Measurements from ENCODE around the gene BRD4.

BRD4 gene

DNA sequence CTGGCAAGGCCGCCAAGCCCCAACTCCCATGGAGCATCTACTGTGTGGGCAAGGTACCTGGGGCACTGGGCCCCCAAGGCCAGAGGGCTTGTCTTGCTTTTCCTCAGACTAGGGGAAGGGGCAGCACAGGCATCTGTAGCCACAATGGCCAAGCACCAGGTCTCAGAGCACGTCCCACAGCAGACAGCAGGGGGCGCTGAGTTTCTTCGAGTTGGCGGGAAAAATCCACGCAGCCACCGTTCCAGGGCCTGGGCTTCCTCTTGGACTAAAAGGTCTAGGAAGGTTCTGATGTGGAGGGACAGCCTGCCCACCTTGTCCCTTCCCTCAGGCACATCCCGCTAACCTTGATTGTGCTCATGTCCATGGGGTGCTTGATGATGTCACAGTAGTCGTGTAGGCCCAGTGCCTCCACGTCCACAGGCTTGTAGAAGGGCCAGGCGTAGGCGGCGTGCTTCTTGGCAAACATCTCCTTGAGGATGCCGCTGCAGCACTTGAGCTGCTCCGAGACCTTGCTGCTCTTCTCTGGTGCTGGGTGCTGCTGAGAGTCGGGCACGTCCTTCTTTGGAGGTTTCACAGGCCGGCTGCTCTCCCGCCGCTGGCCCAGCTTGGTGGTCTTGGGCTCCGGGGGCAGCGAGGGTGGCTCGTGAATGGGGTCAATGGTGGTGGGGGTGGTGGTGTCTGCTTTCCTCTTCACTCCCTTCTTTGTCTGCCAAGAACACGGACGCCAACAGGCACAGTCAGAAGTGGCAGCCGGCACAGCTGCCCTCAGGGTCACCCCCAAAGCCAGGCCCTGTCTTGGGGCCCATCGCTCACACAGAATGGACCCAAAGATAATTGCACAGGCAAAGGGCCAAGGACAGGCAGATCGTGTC is 68.0 kb downstream of the BRD4 start:
- peak; percentile 36 to 77 (median 59) for DNase-seq

DNA sequence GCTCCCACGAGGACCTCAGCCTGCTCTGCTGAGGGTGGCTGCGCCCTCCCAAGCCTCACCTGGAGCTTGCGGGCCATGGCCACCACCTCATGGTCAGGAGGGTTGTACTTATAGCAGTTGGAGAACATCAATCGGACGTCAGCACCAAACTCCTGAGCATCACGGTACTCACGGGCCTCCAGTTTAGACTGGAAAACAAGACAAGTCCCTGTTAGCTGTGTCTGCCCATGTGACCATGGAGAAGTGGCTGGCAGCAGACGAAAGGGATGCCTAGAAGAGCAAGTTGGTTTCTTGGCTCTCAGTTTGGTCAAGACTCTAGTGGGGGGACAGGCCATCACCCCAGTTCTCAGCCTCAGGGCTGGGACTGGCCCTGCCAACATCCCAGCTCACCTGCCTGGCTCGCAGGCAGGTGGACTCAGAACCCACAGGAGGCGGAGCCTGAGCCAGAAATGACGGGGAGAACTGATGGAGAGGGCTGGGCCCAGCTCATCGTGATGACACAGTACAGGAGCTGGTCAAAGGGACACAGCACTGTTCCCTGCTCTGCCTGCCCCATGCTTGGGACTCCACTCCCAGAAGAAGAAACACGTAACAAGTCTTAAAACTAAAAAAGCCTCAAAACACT is 68.9 kb downstream of the BRD4 start:
- DNase-seq = no peak

DNA sequence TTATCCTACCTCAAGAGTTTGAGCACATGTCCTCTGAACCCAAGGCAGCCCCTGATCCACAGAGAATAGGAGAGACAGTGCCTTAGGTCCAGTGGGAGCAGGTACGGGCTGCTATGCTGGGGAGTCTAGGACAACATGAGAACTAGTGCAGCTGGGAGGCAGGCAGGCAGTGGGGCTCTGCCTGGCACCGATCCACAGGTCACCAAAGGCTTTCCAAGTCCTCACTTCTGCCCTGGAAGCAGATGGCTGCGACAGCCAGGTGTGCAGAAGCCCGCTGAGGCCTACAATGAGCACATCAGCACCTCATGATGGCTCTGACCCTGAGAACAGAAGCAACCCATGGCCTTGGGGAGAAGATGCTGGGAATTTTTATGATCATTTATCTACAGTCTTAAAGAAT is 70.3 kb downstream of the BRD4 start:
- DNase-seq = no peak

DNA sequence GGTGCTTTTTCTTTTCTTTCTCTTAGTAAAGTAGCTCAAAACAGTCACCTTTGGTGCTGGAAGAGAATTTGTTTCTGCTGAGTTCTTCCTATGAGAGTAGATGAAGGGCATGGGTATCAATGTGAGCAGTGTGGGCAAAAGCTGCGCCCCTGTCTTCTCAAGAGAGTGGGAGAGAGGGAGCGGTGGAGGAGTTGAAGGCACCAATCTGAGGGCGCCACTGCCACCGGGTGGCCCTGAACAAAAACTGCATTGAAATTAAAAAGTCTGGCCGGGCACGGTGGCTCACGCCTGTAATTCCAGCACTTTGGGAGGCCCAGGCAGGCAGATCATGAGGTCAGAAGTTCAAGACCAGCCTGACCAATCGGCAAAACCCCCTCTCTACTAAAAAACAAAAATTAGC is 71.4 kb downstream of the BRD4 start:
- no peak for DNase-seq

DNA sequence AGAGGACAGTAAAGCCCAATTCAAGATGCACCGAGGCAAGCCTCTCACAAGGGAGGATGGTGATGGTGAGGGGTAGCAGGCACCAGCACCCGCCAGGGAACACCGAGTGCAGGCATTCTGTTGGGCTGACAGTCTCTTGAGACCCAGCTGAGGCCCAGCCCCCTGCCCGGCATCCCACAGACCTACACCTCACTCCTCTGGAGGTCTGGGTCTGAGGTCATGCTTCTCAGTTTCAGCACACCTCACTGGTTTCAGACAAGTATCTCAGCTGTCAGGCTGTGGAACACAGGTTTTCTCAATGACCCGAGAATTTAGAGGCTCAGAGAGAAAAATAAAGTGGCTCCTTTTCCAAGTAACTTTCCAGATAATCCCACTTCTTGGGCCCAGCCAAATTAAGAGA is 72.4 kb downstream of the BRD4 start:
- no peak for DNase-seq

DNA sequence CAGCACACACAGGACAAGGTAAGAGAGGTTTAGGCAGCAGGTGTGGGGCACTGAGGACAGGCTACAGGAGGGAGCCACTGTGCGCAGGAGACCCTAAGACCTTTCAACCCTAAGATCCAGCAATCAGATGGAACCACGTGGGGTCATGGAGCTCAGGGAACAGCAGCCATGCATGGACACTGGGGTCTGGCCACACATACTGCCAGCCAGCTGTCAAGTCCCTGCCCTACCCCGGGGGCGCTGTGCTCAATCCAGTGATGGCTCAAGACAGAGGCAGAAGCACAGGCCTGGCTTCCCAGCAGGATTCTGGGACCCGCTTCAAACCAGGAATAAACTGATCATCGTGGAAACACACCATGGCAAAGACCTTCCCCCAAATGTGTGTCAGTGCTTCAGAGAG is 74.6 kb downstream of the BRD4 start:
- DNase-seq = no peak

DNA sequence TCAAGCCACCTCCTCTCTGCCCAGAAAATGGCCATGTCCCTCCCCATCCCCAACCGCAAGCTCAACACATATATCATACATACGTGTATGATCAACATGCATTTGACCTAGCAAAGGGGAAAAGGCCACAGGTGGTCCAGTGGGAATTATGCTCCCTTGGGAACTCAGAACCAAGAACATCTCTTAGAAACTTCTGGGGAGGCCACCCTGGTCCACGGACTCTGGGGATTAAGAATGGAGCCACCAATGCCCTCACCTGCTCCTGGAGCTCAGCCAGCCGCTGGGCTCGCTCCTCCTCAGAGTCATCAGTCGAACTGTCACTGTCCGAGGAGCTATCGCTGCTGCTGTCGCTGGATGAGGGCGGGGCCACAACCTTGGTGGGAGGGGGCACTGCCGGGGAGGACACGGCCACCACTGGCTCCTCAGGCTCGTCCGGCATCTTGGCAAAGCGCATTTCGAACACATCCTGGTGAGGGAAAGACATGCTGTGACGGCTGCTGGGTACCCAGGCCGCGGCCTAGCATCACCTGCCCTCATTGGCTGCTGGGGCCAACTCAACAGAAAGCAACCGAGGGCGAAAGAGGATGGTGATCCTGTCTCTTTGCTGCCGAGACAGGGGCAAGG is 75.5 kb downstream of the BRD4 start:
- no peak for DNase-seq

DNA sequence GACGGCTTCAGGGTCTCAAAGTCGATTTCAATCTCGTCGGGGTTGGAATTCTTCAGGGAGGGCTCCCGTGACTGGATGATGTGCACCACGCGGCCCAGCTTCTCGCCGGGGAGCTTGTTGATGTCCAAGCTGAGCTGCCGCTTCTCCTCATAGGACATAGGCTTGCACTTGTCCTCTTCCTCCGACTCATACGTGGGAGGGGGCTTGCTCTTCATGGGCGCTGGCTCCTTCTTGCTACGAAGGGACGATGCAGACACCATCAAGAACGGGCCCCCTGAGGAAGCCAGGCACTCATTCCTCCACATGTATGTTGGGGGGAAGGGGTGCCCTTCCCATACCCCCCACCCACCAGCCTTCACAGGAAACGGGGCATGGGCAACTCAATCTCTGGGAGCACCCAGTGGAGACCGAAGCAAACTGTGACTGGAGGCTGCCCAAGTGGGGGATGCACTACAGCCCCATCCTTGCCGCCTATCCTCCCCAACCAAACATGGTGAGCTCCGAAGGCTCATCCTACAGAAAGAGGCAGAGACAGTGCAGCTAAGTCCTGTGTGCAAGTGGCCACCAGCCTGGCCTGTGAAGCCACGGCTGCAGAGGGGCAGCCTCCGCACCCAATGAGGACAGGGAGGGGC is 76.9 kb downstream of the BRD4 start:
- DNase-seq = no peak

DNA sequence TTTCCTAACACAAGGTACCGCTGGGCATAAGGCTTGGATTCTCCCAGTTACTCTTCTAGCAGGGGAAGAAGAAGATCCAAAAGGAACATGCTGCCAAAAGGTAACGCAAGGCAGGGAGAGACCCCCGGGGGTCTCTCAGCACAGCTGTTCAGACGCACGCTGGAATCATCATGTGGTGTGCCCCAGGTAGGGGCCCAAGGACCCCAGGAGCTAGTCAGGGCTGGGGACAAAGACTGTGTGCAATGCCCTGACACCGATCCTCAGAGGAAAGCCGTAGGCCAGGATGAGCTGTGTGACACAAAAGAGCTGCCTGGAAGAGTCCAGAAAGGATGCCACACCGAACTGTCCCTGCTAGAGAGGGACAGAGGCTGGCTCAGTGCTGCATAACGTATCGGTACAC is 77.8 kb downstream of the BRD4 start:
- DNase-seq = no peak

DNA sequence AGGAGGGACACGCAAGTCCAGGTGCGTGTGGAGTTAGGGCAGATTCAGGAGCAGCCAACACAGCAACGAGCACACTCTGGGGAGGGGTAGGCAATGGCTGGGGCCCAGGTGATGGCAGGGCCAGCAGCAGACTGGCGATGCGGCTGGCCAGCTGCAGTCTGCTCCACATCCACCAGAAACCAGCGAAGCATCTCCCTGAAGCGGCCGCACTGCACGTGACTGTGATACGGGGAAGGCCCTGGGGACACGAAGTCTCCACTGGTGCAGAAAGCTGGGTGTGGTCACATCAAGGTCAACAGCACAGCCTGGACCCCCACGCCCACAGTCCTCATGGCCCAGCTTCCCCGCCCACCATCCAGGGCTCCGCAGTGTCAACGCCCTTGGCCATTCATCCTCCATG is 78.8 kb downstream of the BRD4 start:
- DNase-seq = no peak

DNA sequence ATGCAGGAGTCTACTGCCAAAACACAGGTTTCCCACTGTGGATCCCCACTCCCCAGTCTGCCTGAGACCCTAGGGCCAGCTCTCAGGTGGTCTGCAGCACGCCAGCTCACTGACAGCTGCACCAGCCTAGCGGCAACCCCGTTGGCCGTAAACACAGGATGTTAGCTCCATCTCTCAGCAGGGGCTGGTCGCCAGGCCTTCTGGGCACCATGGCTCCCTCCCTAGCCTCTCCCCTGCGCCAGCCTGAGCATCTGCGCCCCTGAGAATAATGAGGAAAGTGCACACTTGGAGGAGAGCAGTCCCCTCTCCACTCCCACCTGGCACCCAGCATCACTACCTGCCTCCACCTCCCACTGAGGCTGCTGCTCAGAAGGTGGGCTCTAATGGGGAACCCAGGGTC is 79.3 kb downstream of the BRD4 start:
- DNase-seq = no peak

DNA sequence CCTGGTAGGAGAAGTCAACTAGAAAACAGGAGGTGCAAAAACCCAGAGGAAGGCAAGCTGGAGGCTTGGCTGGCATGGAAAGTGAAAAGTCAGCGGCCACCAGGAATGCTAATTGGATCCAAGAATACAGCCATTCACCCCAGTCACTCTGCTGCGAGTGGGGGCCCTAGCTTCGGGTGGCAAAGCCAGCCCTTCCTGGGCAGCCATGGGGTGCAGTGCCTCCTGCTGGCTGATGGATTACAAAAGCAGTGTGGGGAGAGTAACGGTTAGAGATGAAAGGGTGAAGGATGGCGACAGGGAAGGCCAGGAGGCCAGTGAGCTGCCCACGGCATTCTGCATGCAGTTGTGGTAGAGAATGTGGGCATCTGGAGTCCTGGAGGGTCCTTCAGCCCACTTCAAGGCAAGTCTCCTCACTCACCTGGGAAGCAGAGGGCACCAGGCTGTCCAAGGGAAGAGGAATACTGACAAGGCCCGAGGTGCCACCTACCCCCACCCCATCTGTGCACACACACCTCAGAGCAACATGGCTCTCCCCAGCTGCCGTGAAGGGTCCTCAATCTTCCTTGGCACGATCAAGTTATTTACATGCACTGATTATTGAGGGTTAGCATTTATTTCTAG is 79.8 kb downstream of the BRD4 start:
- DNase-seq = no peak

DNA sequence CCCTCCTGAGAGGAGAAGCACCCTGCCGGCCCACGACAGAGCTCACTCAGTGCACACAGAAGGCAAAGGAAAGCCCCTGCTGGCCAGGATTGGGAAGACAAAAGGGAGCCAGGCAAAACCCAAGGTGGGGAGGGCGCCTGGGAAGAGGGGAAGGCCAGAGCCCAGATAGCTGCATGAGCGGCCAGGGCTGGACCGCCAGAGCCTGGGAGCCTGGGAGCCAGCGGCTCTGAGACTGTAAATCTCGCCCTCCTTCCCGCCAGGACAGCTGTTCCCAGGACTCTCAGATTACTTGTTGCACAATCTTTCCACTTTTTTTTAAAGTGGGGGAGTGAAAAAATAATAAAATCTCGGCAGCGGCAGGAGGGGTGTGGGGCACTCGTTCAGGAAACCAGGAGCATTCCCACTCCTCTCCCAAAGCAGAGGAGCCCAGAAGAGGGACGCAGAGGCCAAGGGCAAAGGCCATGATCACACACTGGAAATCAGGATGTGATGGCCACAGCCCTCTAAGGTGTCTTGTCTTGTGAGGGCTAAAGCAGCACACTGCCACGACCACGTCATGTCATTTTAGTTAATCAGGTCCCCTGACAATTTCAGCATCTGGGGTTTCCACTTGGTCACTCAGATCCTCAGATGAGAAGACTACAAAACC is 80.5 kb downstream of the BRD4 start:
- no peak for DNase-seq

DNA sequence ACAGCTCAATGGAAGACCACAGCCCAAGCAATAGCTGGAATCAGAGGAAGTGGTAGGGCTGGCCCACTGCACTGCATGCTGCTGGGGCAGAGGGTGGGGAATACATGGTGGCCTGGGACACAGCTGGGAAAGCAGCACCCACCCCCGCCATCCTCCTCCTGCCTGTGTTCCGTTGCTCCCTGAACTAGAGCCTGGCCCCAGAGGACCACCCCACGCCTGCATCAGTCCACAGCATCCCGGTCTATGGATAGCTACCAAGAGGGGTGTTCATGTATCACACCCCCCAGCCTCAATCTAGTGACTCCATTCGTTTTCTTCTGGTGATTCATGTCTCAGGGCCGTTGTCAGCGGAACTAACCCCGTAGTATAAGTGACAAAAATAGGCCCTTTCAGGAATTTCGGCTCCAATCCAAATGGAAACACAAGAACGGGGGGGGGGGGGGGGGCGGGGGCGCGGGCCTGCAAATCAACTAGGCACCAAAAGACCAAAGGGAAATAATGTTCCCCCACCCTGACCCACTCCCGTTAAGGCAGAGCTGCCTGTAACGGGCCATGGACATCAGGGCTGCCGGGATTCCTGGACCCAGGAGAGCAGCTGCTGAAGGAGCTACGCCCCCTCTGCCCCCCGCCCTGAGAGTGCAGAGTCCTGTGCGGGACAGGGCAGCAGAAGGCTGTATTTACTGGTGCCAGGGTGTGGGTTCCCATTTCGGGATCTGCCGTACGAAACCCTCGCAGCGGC is 81.2 kb downstream of the BRD4 start:
- no peak for DNase-seq

DNA sequence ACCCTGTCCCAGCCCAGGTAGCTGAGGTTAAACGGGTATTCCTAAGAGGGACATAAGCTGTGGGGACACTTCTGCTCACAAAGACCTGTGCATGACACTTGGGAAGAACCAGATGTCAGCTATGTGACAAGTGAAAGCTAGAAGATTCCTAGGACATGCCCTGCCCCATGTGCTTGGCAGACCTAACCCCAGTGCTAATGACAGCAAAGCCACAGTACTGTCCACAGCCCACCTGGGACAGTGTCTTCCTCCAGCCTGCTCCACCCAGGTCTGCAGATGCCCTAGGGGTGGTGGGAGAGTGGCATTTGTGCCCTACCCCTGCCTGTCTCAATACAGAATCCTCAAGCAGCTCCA is 81.7 kb downstream of the BRD4 start:
- DNase-seq = no peak

DNA sequence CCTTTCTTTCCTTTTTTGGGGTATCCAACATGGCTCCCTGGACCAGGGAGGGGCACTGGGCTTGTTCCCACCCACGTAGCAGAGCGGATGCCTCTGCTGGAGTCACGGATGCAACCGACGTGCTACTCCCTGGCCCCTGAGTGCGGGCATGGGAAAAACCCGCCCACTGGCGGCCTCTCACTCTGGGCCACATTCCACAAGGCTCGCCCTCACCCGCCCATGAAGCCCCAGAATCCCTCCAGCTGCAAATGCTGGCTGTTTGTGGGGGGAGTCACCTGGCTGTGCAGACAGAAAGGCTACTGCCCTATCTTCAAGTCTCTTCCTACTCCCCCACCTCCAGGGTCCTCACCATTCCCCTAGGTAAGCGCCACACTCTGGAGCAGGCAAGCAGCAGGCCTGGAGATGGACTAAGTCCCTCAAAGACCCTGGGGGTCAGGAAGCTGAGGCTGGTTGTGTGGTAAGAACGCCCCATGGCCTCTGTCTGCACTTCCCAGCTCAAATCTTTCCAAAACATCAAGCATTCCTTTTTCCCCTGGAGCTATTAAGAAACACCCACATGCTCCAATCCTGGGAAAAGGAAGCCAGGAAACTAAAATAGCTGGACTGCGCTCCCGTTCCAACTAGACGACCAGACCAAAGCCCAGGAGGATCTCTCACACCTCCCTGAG is 82.2 kb downstream of the BRD4 start:
- no peak for DNase-seq

DNA sequence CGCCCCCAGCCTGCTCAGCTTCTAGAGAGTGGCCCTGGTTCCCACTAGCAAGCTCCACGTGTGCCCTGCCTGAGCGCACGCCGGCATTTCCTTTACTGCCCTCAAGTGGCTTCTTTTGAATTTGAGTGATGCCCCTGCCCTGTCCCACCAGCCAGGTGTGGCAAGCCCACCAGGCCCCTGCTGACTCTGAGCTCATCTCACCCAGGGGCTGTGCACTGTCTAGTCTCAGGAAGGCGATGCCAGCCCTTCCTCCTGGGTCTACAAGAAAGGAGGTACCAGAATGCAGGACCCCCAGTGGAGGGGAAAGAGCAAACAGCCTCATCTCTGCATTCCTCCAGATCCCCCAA is 82.8 kb downstream of the BRD4 start:
- DNase-seq = no peak

DNA sequence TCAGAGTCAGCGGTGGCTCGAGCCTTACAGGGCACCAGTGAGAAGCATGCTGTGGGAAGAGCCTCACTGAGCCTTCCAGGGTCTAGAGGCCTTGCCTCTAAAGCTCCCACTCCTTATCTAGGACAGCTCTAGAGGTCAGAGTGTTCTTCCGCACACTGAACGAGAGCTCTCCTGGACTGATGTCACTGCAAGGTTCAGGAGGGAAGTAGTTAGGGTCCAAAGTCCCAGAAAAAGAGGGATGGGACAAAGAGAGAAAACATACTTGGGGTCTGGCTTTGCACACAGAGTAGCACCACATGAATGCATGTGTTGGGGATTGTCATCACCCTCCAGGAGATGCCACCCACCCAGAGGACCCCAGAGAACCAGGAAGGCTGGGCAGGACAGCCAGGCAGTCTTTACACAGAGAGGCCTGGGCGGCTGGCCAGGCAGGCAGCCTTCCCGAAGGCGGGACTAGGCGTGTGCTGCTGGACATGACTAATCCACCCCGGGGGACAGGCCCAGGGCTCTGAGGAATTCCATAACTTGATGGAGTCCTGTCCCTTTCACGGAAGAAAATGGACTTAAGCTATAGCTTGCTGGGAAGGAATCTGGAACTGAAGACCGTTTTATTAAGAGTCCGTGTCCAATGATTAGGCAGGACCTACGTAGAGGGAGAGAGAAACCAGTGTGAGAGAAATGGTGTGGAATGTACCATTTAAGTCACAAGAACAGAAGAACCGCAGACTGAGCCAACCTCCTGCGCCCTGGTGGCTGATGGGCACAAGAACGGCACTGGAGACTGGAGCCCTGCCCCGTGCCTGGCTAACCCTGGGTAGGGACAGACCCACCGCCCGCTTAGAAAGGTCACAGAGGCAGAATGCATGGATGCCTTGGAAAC is 83.5 kb downstream of the BRD4 start:
- DNase-seq = no peak

DNA sequence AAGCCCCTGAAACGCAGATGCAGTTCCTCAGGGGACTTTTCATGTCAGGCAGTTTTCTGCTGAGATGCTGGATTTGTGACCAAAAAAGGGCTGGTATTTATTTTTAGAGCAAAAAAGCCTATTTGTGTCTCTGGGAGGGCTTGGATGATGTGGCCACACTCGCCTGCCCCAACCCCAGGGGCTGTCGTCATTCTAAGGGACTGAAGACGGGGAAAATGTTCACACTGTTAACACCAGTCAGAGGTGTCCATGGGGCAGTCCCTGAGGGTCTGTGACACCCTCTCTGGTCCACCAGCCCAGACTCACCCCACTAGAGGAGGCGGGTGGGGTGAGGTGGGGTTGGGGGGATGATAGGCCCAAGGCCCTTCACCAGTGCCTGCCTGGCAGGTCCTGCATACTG is 84.2 kb downstream of the BRD4 start:
- DNase-seq = no peak

All from stimulated activated naive CD4-positive, alpha-beta T cell (primary cell).